GM21423 (cell line): ENCODE data around the gene ECHDC1.

Source experiments
- ATAC-seq: cut with Tn5 transposase; IDR thresholded peaks from one replicate; pipeline ENCODE4 v1.9.1; 2021; ENCODE audit warnings: mild to moderate bottlenecking, moderate library complexity; ENCODE audit not compliant: unreplicated experiment

Gene ECHDC1

GRCh38 chr6:127291495-127291894, 51.9 kb downstream of the ECHDC1 start:
- ATAC-seq = peak; percentile 91

GRCh38 chr6:127290391-127291265, 52.8 kb downstream of the ECHDC1 start:
- ATAC-seq = peak; percentile 5

- ATAC-seq = no peak
These were observed 53.5 kb downstream of the ECHDC1 start for GRCh38 chr6:127289934-127290333.

- ATAC-seq = no peak
These were observed 54.7 kb downstream of the ECHDC1 start for GRCh38 chr6:127288705-127289104.

GRCh38 chr6:127282184-127282583, 61.2 kb downstream of the ECHDC1 start:
- ATAC-seq = no peak

- no peak for ATAC-seq
These were observed 63.6 kb downstream of the ECHDC1 start for GRCh38 chr6:127279815-127280214.

GRCh38 chr6:127277878-127278843, 65.2 kb downstream of the ECHDC1 start:
- no peak for ATAC-seq

- ATAC-seq = no peak
These were observed 67.1 kb downstream of the ECHDC1 start for GRCh38 chr6:127276331-127276730.

GRCh38 chr6:127273499-127273898, 69.9 kb downstream of the ECHDC1 start:
- no peak for ATAC-seq

- ATAC-seq = no peak
These were observed 70.8 kb downstream of the ECHDC1 start for GRCh38 chr6:127272576-127272975.

GRCh38 chr6:127267646-127268625, 75.5 kb downstream of the ECHDC1 start:
- ATAC-seq = peak; percentile 1

GRCh38 chr6:127266892-127267645, 76.3 kb downstream of the ECHDC1 start:
- peak; percentile 74 for ATAC-seq

- ATAC-seq = peak; percentile 78
These were observed 77.1 kb downstream of the ECHDC1 start, which contains the start of gene RNF146 for GRCh38 chr6:127266178-127266891. Gene RNF146 (plus strand): TSS chr6:127266864. CDS start chr6:127280339, 13,475 bp downstream.

GRCh38 chr6:127263481-127263880, 79.9 kb downstream of the ECHDC1 start:
- ATAC-seq = no peak

- ATAC-seq = no peak
These were observed 80.5 kb downstream of the ECHDC1 start for GRCh38 chr6:127262896-127263295.

- no peak for ATAC-seq
These were observed 88.1 kb downstream of the ECHDC1 start for GRCh38 chr6:127255286-127255685.

GRCh38 chr6:127249621-127250020, 93.8 kb downstream of the ECHDC1 start:
- ATAC-seq = no peak

GRCh38 chr6:127247114-127248096, 96.0 kb downstream of the ECHDC1 start:
- ATAC-seq = no peak
